ENCODE results near the gene RMDN3. TPM values are rescaled to one million over a fixed set of nuclear protein-coding genes. Genes with fewer than 3 reads are reported as not detected.

RMDN3 gene
- total RNA-seq, 4 donors from 2014 or later, result 24.2 to 37.2 (median 32.8) TPM

DNA sequence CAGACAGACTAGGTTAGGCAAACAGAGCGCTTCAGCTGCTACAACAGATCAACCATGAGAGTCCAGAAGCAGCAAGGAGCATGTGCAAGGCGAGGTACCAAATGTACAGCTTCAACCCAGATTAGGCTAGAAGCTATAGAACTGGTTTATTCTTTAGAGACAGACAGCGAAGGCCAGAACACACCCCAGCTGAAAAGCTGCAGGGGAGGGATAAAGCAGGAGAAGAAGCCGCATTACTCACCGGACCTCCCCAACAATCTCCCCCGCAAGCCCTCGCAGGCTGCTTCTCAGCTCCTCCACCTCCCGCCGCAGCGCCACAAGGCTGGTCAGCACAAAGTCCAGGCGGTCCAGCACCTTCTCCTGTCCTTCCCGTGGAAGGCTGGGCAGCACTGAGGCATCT lies 3.3 kb downstream of the RMDN3 start:
- WGBS, 2 donors (ENCODE audit: low coverage in 1 of 2), result 94 to 100% methylated on average over 3 to 4 of the region's 12 CpGs
- Histone ChIP-seq H3K27me3 (no peaks in the 10 kb centered on the region), H3K4me3 (no peak overlapping the region), H3K4me1 (peaks cover 0 to 37% (median 4%) of the 10 kb centered on the region in 3 donors), H3K36me3 (peaks cover 0 to 59% of the 10 kb centered on the region in 2 donors), H3K9me3 (no peaks in the 10 kb centered on the region), H3K27ac (no peak overlapping the region)
- no peak for ATAC-seq
- TF ChIP-seq POLR2A (IDR thresholded peaks at IDR 0.05) (no peak), POLR2AphosphoS5 (IDR thresholded peaks at IDR 0.05) (no peak), CTCF (IDR thresholded peaks at IDR 0.05) (no peak), EP300 (IDR thresholded peaks at IDR 0.05) (no peak)

DNA sequence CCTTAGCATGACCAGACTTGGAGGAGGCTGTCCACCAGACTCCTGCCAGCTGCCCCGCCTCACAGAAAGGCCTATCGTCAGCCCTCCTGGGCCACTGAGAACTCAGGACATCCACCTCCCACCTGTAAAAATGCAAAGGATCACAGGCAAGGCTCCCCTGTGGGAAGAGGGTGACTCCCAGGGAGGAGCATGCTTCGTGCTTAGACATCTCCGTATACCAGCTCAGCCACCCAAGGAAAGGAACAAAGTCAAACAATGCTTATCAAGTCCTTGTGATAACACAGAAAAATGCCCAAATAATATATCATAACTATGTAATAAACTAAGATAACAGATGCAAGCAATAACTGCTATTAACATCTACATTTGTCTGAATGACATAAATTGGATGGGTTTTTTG lies 4.2 kb downstream of the RMDN3 start:
- no peak for ATAC-seq
- Histone ChIP-seq H3K4me1 (peaks cover 0 to 35% (median 4%) of the 10 kb centered on the region in 3 donors), H3K9me3 (no peaks in the 10 kb centered on the region), H3K27ac (no peak overlapping the region), H3K36me3 (peaks cover 0 to 65% of the 10 kb centered on the region in 2 donors), H3K27me3 (no peaks in the 10 kb centered on the region), H3K4me3 (no peak overlapping the region)
- TF ChIP-seq CTCF (IDR thresholded peaks at IDR 0.05) (no peak), POLR2AphosphoS5 (IDR thresholded peaks at IDR 0.05) (no peak), POLR2A (IDR thresholded peaks at IDR 0.05) (no peak), EP300 (IDR thresholded peaks at IDR 0.05) (no peak)
- 100% methylated on average over 1 of the region's 4 CpGs; no CpG with 5 or more reads in 1 of the 2 donors for WGBS, 2 donors (ENCODE audit: low coverage in 1 of 2)

DNA sequence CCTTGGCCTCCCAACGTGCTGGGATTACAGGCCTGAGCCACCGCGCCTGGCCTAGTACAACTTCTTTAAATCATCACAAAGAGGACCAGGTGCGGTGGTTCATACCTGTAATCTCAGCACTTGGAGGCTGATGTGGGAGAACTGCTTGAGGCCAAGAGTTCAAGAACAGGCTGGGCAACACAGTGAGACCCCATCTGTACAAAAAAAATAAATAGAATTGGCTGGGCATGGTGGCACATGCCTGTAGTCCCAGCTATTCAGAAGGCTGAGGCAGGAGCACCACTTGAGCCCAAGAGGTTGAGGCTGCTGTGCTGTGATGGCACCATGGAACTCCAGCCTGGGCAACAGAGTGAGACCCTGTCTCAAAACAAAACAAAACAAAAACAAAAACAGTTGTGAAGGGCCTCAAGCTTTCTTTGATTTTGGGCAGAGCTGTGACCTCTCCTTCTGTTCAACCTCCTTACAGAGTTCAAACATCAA lies 5.9 kb downstream of the RMDN3 start:
- no peak for ATAC-seq
- TF ChIP-seq POLR2AphosphoS5 (IDR thresholded peaks at IDR 0.05) (no peak), POLR2A (IDR thresholded peaks at IDR 0.05) (no peak), EP300 (IDR thresholded peaks at IDR 0.05) (no peak), CTCF (IDR thresholded peaks at IDR 0.05) (no peak)
- no peak overlapping the region for H3K4me3 ChIP-seq
- peaks cover 0 to 82% of the 10 kb centered on the region in 2 donors for H3K36me3 ChIP-seq
- H3K4me1 ChIP-seq, result peaks cover 0 to 26% (median 2%) of the 10 kb centered on the region in 3 donors
- no CpG with 5 or more reads among the region's 4 CpGs for WGBS, 2 donors (ENCODE audit: low coverage in 1 of 2)
- no peaks in the 10 kb centered on the region for H3K27me3 ChIP-seq
- no peaks in the 10 kb centered on the region for H3K9me3 ChIP-seq
- no peak overlapping the region for H3K27ac ChIP-seq

GRCh38 chr15:40747685-40748631 lies 7.1 kb downstream of the RMDN3 start:
- Histone ChIP-seq H3K4me3 (no peak overlapping the region), H3K4me1 (peaks cover 0 to 13% (median 0%) of the 10 kb centered on the region in 3 donors), H3K9me3 (no peaks in the 10 kb centered on the region), H3K27ac (no peak overlapping the region), H3K36me3 (peaks cover 0 to 94% of the 10 kb centered on the region in 2 donors), H3K27me3 (no peaks in the 10 kb centered on the region)
- no peak for ATAC-seq
- 69 to 73% methylated on average over 2 to 3 of the region's 7 CpGs for WGBS, 2 donors (ENCODE audit: low coverage in 1 of 2)
- TF ChIP-seq CTCF (IDR thresholded peaks at IDR 0.05), result no peak
- no peak for TF ChIP-seq POLR2AphosphoS5 (IDR thresholded peaks at IDR 0.05)
- TF ChIP-seq POLR2A (IDR thresholded peaks at IDR 0.05), result no peak
- TF ChIP-seq EP300 (IDR thresholded peaks at IDR 0.05), result no peak
